IMR-90 (cell line): ENCODE results near the gene GBX2. TPM values are rescaled to one million over a fixed set of nuclear protein-coding genes. Genes with fewer than 3 reads are reported as not detected.

ENCODE experiments used
- ATAC-seq: fragments of 200-7000 bp; cut with Tn5 transposase; 2 replicates; pipeline ENCODE4 v1.9.1; 2020; ENCODE audit warnings: low read depth, mild to moderate bottlenecking, moderate library complexity
- BruUV-seq: library from RNA; stranded (reverse); fragments of 400-500 nt; replicated peaks from 2 replicates; lab custom pipeline; 2021; lab: Mats Ljungman, UMichigan
- CTCF ChIA-PET: fragments of 300-600 bp; formaldehyde crosslinking; extraction: SDS; loops from one replicate; lab custom pipeline; 2021; ENCODE audit warnings: antibody characterized with exemption; lab: Yijun Ruan, JAX
- POLR2A ChIA-PET: fragments of 300-600 bp; sonication (Branson Sonifier 250); formaldehyde crosslinking; loops from one replicate; lab custom pipeline; 2022; ENCODE audit warnings: antibody characterized with exemption; ENCODE audit not compliant: unreplicated experiment; lab: Charles Lee
- DNase-seq: peaks from one replicate; pipeline ENCODE4 v3.0.0; 2013
- H2AFZ ChIP-seq: replicated peaks from 2 replicates; pipeline ENCODE3; 2013; ENCODE audit warnings: low read length, mild to moderate bottlenecking; ENCODE audit not compliant: poor library complexity
- H2AK5ac ChIP-seq: 2 replicates; pipeline ENCODE4 v1.6.1; 2013; ENCODE audit warnings: low read depth, low read length, inconsistent platforms
- H2AK9ac ChIP-seq: replicated peaks from 2 replicates; pipeline ENCODE3; 2013; ENCODE audit warnings: mild to moderate bottlenecking, low read depth, low read length, moderate library complexity; ENCODE audit not compliant: poor library complexity
- H2BK120ac ChIP-seq: 2 replicates; pipeline ENCODE4 v1.6.1; 2013; ENCODE audit warnings: low read depth, low read length, inconsistent platforms
- H2BK15ac ChIP-seq: 3 replicates; pipeline ENCODE4 v1.6.1; 2013; ENCODE audit warnings: low read depth, low read length, inconsistent platforms
- H2BK20ac ChIP-seq: 2 replicates; pipeline ENCODE4 v1.6.1; 2013; ENCODE audit warnings: low read depth, mild to moderate bottlenecking, inconsistent platforms, low read length, moderate library complexity
- H2BK5ac ChIP-seq: 2 replicates; pipeline ENCODE4 v1.6.1; 2013; ENCODE audit warnings: mild to moderate bottlenecking, low read depth, low read length, inconsistent platforms; ENCODE audit not compliant: poor library complexity, severe bottlenecking
- H3K14ac ChIP-seq: replicated peaks from 2 replicates; pipeline ENCODE4 v1.6.1; 2013; ENCODE audit warnings: low read depth, low read length, inconsistent platforms
- H3K18ac ChIP-seq: 2 replicates; pipeline ENCODE4 v1.6.1; 2013; ENCODE audit warnings: low read depth, low read length, control low read depth
- H3K23ac ChIP-seq: 2 replicates; pipeline ENCODE4 v1.6.1; 2013; ENCODE audit warnings: low read depth, low read length, inconsistent platforms
- H3K27ac ChIP-seq: 2 replicates; pipeline ENCODE4 v1.5.1; 2013; ENCODE audit warnings: mild to moderate bottlenecking, control low read depth, low read length; ENCODE audit not compliant: insufficient read depth
- H3K27me3 ChIP-seq: 2 replicates; pipeline ENCODE4 v1.6.1; 2013; ENCODE audit warnings: low read length; ENCODE audit not compliant: control insufficient read depth, insufficient read depth
- H3K36me3 ChIP-seq: 2 replicates; pipeline ENCODE4 v1.6.1; 2013; ENCODE audit warnings: low read length, mixed read lengths; ENCODE audit not compliant: control insufficient read depth, insufficient read depth
- H3K4ac ChIP-seq: 2 replicates; pipeline ENCODE4 v1.6.1; 2013; ENCODE audit warnings: low read depth, low read length, inconsistent platforms
- H3K4me1 ChIP-seq: 2 replicates; pipeline ENCODE4 v1.6.1; 2013; ENCODE audit warnings: low read length, mixed read lengths; ENCODE audit not compliant: control insufficient read depth, insufficient read depth
- H3K4me2 ChIP-seq: 2 replicates; pipeline ENCODE4 v1.6.1; 2013; ENCODE audit warnings: low read depth, mild to moderate bottlenecking, control low read depth, low read length, moderate library complexity
- H3K4me3 ChIP-seq: 2 replicates; pipeline ENCODE4 v1.5.1; 2013; ENCODE audit warnings: low read depth, mild to moderate bottlenecking, control low read depth, low read length, moderate library complexity; ENCODE audit not compliant: insufficient read depth
- H3K56ac ChIP-seq: 2 replicates; pipeline ENCODE4 v1.6.1; 2013; ENCODE audit warnings: low read length, inconsistent platforms; ENCODE audit not compliant: insufficient read depth; ENCODE audit errors: extremely low read depth
- H3K79me1 ChIP-seq, 2 experiments: 2 replicates each; pipeline ENCODE4 v1.6.1; 2013; ENCODE audit warnings: low read length in 2 of 2, inconsistent platforms in 1 of 2, low read depth in 1 of 2
- H3K9ac ChIP-seq: 2 replicates; pipeline ENCODE4 v1.6.1; 2013; ENCODE audit warnings: low read depth, low read length, control low read depth
- H3K9me1 ChIP-seq: 2 replicates; pipeline ENCODE4 v1.6.1; 2013; ENCODE audit warnings: low read length, inconsistent platforms; ENCODE audit not compliant: insufficient read depth
- H3K9me3 ChIP-seq: 2 replicates; pipeline ENCODE4 v1.6.1; 2013; ENCODE audit warnings: low read length; ENCODE audit not compliant: control insufficient read depth, insufficient read depth
- H4K20me1 ChIP-seq: 2 replicates; pipeline ENCODE4 v1.6.1; 2013; ENCODE audit warnings: low read length, inconsistent platforms; ENCODE audit not compliant: insufficient read depth
- H4K5ac ChIP-seq: 2 replicates; pipeline ENCODE4 v1.6.1; 2013; ENCODE audit warnings: mild to moderate bottlenecking, low read depth, low read length, control low read depth
- H4K8ac ChIP-seq, 2 experiments: 2 replicates each; pipeline ENCODE4 v1.6.1; 2013; ENCODE audit warnings: low read depth in 2 of 2, low read length in 2 of 2, control low read depth in 1 of 2, inconsistent platforms in 1 of 2
- H4K91ac ChIP-seq: 2 replicates; pipeline ENCODE4 v1.6.1; 2013; ENCODE audit warnings: low read depth, low read length, inconsistent platforms; ENCODE audit not compliant: insufficient read depth
- CHD1 ChIP-seq: IDR thresholded peaks from 2 replicates; pipeline ENCODE4 v1.6.1; 2012; ENCODE audit warnings: low read depth, low read length, improper control_type of control experiment
- WGBS, 2 experiments: methylation state at CpG; one replicate each; pipeline versions ENCODE4 v1.1.5 to v1.1.7; 2013; ENCODE audit warnings: missing lambda C conversion rate in 2 of 2; ENCODE audit not compliant: insufficient read length in 1 of 2; ENCODE audit errors: extremely low coverage in 2 of 2; 5-methylcytosine and 5-hydroxymethylcytosine counted together
- dilution Hi-C: fragments of 300-500 bp; cut with HindIII; formaldehyde crosslinking; loops from one replicate; pipeline ENCODE4 v1.14.3; 2018; ENCODE audit warnings: low sequenced_read_pairs; ENCODE audit not compliant: unreplicated experiment
- in situ Hi-C: fragments of 300-500 bp; cut with MboI; formaldehyde crosslinking; loops from 3 replicates; pipeline ENCODE4 v1.14.3; 2019; ENCODE audit warnings: low sequenced_read_pairs, inconsistent platforms, mixed read lengths
- intact Hi-C: fragments of 100-400 bp; cut with micrococcal nuclease; formaldehyde crosslinking; loops from 2 replicates; pipeline ENCODE4 v1.10.0; 2022
- polyA plus RNA-seq, 3 experiments: library from polyadenylated mRNA; depleted of rRNA; stranded (reverse); fragments of >200 nt; gene quantifications; 2 replicates each; pipeline ENCODE4 v1.2.3, GENCODE V29; 2012; ENCODE audit warnings: low replicate concordance in 1 of 3
- total RNA-seq: library from RNA; depleted of rRNA; stranded (reverse); fragments of >200 nt; gene quantifications from 2 replicates; pipeline ENCODE4 v1.2.3, GENCODE V29; 2012

Gene GBX2
- total and polyA plus RNA-seq, 2 of the 4 experiments (the other 2 are of a cell fraction), result 0.10 TPM; not detected in 1

- 5% methylated on average over 10 of the region's 45 CpGs; no CpG with 5 or more reads in 1 of the 2 experiments for WGBS, 2 experiments
- Histone ChIP-seq H2AFZ (no peak overlapping the region), H3K9me1 (no peaks in the 10 kb centered on the region), H4K20me1 (no peaks in the 10 kb centered on the region), H3K4me3 (no peak overlapping the region), H3K14ac (no peak overlapping the region), H2BK120ac (no peak overlapping the region), H3K23ac (no peak overlapping the region), H3K9ac (no peak overlapping the region), H3K4me2 (no peak overlapping the region), H3K4me1 (no peaks in the 10 kb centered on the region; the same call in 1 of the 2 replicates), H2BK15ac (no peak overlapping the region), H3K18ac (no peak overlapping the region), H3K79me1 (no peaks in the 10 kb centered on the region), H3K27me3 (peaks cover 85% of the 10 kb centered on the region), H3K56ac (no peak overlapping the region), H2BK5ac (no peak overlapping the region), H3K9me3 (no peaks in the 10 kb centered on the region; the same call in 1 of the 2 replicates), H2BK20ac (no peak overlapping the region), H2AK5ac (no peak overlapping the region), H2AK9ac (no peak overlapping the region), H3K27ac (no peak overlapping the region), H3K4ac (no peak overlapping the region), H4K5ac (no peak overlapping the region), H3K36me3 (no peaks in the 10 kb centered on the region), H4K8ac (no peak overlapping the region), H4K91ac (no peak overlapping the region)
- intact Hi-C loops, result no loop called here
- in situ Hi-C loops, result loop anchor here (25.0 kb wide), 1 partner anchor 547 kb away; no protein-coding TSS in a partner anchor
- ChIA-PET CTCF (no interaction called here), POLR2A (no interaction called here)
- TF ChIP-seq CHD1, result no peak
- no peak for ATAC-seq
- DNase-seq, result no peak
- dilution Hi-C loops, result no loop called here
- BruUV-seq, result no TSS peak
These were observed 9.0 kb downstream of the GBX2 start for GRCh38 chr2:236158969-236159777.
